Fibroblast of lung (primary cell): Measurements from ENCODE around the gene KIF26B. TPM values are rescaled to one million over a fixed set of nuclear protein-coding genes. Genes with fewer than 3 reads are reported as not detected.
A peak's percentile ranks its signal among the peaks of the same experiment; 100 is the strongest.

ENCODE experiments used
- DNase-seq, 2 donors: peaks; one replicate each; pipeline versions ENCODE4 v3.0.0 to v3.0.0-alpha.2; 2010; ENCODE audit warnings: low read depth in 2 of 2
- H2AFZ ChIP-seq: 2 replicates; pipeline ENCODE4 v1.5.1; 2012; ENCODE audit warnings: low read length, control low read depth, inconsistent platforms
- H3K27ac ChIP-seq: 2 replicates; pipeline ENCODE4 v1.5.1; 2011; ENCODE audit warnings: low read length, control low read depth; ENCODE audit not compliant: insufficient read depth
- H3K27me3 ChIP-seq: 2 replicates; pipeline ENCODE4 v1.5.1; 2011; ENCODE audit warnings: mild to moderate bottlenecking, low read length; ENCODE audit not compliant: control insufficient read depth, insufficient read depth
- H3K36me3 ChIP-seq: 2 replicates; pipeline ENCODE4 v1.5.1; 2011; ENCODE audit warnings: low read length; ENCODE audit not compliant: control insufficient read depth, insufficient read depth
- H3K4me1 ChIP-seq: 2 replicates; pipeline ENCODE4 v1.5.1; 2011; ENCODE audit warnings: low read length; ENCODE audit not compliant: control insufficient read depth, insufficient read depth; ENCODE audit errors: extremely low read depth
- H3K4me2 ChIP-seq: 2 replicates; pipeline ENCODE4 v1.5.1; 2011; ENCODE audit warnings: low read length, control low read depth; ENCODE audit not compliant: insufficient read depth; ENCODE audit errors: extremely low read depth
- H3K4me3 ChIP-seq, 4 experiments: fragments of 200-600 bp in 1 of 4; sonication (generic) in 1 of 4; replicated peaks in 1 of 4; 2 replicates each; pipeline ENCODE4 v1.5.1; 2011 to 2016; ENCODE audit warnings: low read length in 4 of 4, low read depth in 3 of 4, mild to moderate bottlenecking in 3 of 4, control low read depth in 2 of 4, inconsistent platforms in 1 of 4, mixed read lengths in 1 of 4; ENCODE audit not compliant: insufficient read depth in 1 of 4; ENCODE audit errors: control extremely low read depth in 1 of 4
- H3K79me2 ChIP-seq: 2 replicates; pipeline ENCODE4 v1.5.1; 2012; ENCODE audit warnings: mild to moderate bottlenecking, low read length, inconsistent platforms; ENCODE audit not compliant: control insufficient read depth, insufficient read depth
- H3K9ac ChIP-seq: 2 replicates; pipeline ENCODE4 v1.5.1; 2011; ENCODE audit warnings: mild to moderate bottlenecking, low read length, control low read depth; ENCODE audit not compliant: insufficient read depth
- H3K9me3 ChIP-seq: 2 replicates; pipeline ENCODE4 v1.5.1; 2012; ENCODE audit warnings: low read depth, low read length; ENCODE audit not compliant: control insufficient read depth, insufficient read depth
- H4K20me1 ChIP-seq: 2 replicates; pipeline ENCODE4 v1.5.1; 2011; ENCODE audit warnings: low read length; ENCODE audit not compliant: control insufficient read depth, insufficient read depth; ENCODE audit errors: extremely low read depth
- CTCF ChIP-seq, 2 donors: IDR thresholded peaks in 1 of 2; conservative IDR thresholded peaks in 1 of 2; 1 replicate in 1 of 2; 2 replicates in 1 of 2; pipeline ENCODE4 v1.5.1; 2011 to 2012; ENCODE audit warnings: low read length in 2 of 2, control low read depth in 1 of 2, inconsistent platforms in 1 of 2, low read depth in 1 of 2, mild to moderate bottlenecking in 1 of 2
- EZH2 ChIP-seq: IDR thresholded peaks from 2 replicates; pipeline ENCODE4 v1.5.1; 2012; ENCODE audit warnings: low read length, control low read depth, mild to moderate bottlenecking; ENCODE audit errors: missing control alignments
- polyA plus RNA-seq, 2 donors: library from polyadenylated mRNA; depleted of rRNA in 1 of 2; stranded (reverse) in 1 of 2; unstranded in 1 of 2; fragments of >200 nt; gene quantifications; 2 replicates each; pipeline ENCODE4 v1.2.1, GENCODE V29; 2011 to 2012; ENCODE audit warnings: missing spikeins in 1 of 2
- total RNA-seq: library from RNA; depleted of rRNA; stranded (reverse); fragments of >200 nt; gene quantifications from 2 replicates; pipeline ENCODE4 v1.2.1, GENCODE V29; 2014

Gene KIF26B
- total and polyA plus RNA-seq, 2 donors (not counting 1 experiment from before 2014, with no cell fraction given): 5.3 to 6.1 TPM

GRCh38 chr1:245161866-245162265 lies 7.1 kb downstream of the KIF26B start:
- no peaks in the 10 kb centered on the region for H4K20me1 ChIP-seq
- TF ChIP-seq EZH2 (no peak), CTCF (conservative IDR thresholded peaks at IDR 0.05 in 1 of 2, IDR thresholded peaks at IDR 0.05 in 1 of 2; ENCODE audit: low read depth in 1 of 2, low read length in 2 of 2) (no peak)
- H3K9ac ChIP-seq: no peak overlapping the region
- H3K4me3 ChIP-seq: no peak overlapping the region
- H3K79me2 ChIP-seq: no peaks in the 10 kb centered on the region
- H3K4me1 ChIP-seq: no peaks in the 10 kb centered on the region
- DNase-seq: no peak
- H3K27me3 ChIP-seq: no peaks in the 10 kb centered on the region
- H2AFZ ChIP-seq: no peak overlapping the region
- no peaks in the 10 kb centered on the region for H3K9me3 ChIP-seq
- no peaks in the 10 kb centered on the region for H3K36me3 ChIP-seq
- H3K4me2 ChIP-seq: no peak overlapping the region
- no peak overlapping the region for H3K27ac ChIP-seq

GRCh38 chr1:245166471-245166885 lies 11.7 kb downstream of the KIF26B start:
- Histone ChIP-seq H3K9me3 (no peaks in the 10 kb centered on the region), H3K27me3 (no peaks in the 10 kb centered on the region), H3K79me2 (no peaks in the 10 kb centered on the region), H2AFZ (peak overlapping the region; percentile 46), H4K20me1 (no peaks in the 10 kb centered on the region), H3K27ac (no peak overlapping the region), H3K4me3 (peak overlapping the region; percentile 14 to 62 (median 36)), H3K36me3 (no peaks in the 10 kb centered on the region), H3K9ac (no peak overlapping the region), H3K4me1 (no peaks in the 10 kb centered on the region), H3K4me2 (peak overlapping the region; percentile 34)
- no peak for TF ChIP-seq CTCF (conservative IDR thresholded peaks at IDR 0.05 in 1 of 2, IDR thresholded peaks at IDR 0.05 in 1 of 2; ENCODE audit: low read depth in 1 of 2, low read length in 2 of 2)
- TF ChIP-seq EZH2: no peak
- peak; percentile 26 to 31 for DNase-seq

- no peak overlapping the region for H3K4me2 ChIP-seq
- no peak overlapping the region for H2AFZ ChIP-seq
- H3K79me2 ChIP-seq: no peaks in the 10 kb centered on the region
- no peaks in the 10 kb centered on the region for H3K27me3 ChIP-seq
- no peak overlapping the region for H3K9ac ChIP-seq
- TF ChIP-seq CTCF (conservative IDR thresholded peaks at IDR 0.05 in 1 of 2, IDR thresholded peaks at IDR 0.05 in 1 of 2; ENCODE audit: low read depth in 1 of 2, low read length in 2 of 2): no peak
- no peak for TF ChIP-seq EZH2
- no peaks in the 10 kb centered on the region for H3K9me3 ChIP-seq
- H4K20me1 ChIP-seq: no peaks in the 10 kb centered on the region
- no peak for DNase-seq
- H3K4me3 ChIP-seq: no peak overlapping the region
- H3K27ac ChIP-seq: no peak overlapping the region
- H3K4me1 ChIP-seq: no peaks in the 10 kb centered on the region
- H3K36me3 ChIP-seq: no peaks in the 10 kb centered on the region
Measured at GRCh38 chr1:245168086-245168485, 13.3 kb downstream of the KIF26B start.
